GM12878 (cell line): Measurements from ENCODE around the gene ZNF423. TPM values are rescaled to one million over a fixed set of nuclear protein-coding genes. Genes with fewer than 3 reads are reported as not detected.

ENCODE experiments used
- ATAC-seq: fragments of 200-7000 bp; cut with Tn5 transposase; 3 replicates; pipeline ENCODE4 v1.9.1; 2020; ENCODE audit warnings: mild to moderate bottlenecking, moderate library complexity
- BruUV-seq: library from RNA; stranded (reverse); fragments of 400-500 nt; replicated peaks from 2 replicates; lab custom pipeline; 2021; lab: Mats Ljungman, UMichigan
- CTCF ChIA-PET: fragments of 300-600 bp; sonication (Branson Sonifier 250); formaldehyde crosslinking; extraction: SDS; loops from one replicate; lab custom pipeline; 2021; ENCODE audit warnings: inconsistent platforms; lab: Yijun Ruan, JAX
- POLR2A ChIA-PET: fragments of 350-600 bp; formaldehyde crosslinking; extraction: SDS; loops from one replicate; lab custom pipeline; 2021; ENCODE audit warnings: inconsistent platforms; lab: Charles Lee
- RAD21 ChIA-PET: fragments of 300-600 bp; sonication (Branson Sonifier 250); formaldehyde crosslinking; loops from one replicate; lab custom pipeline; 2023; ENCODE audit warnings: antibody characterized with exemption; ENCODE audit not compliant: unreplicated experiment; lab: Charles Lee
- SMC1A ChIA-PET: fragments of 300-600 bp; sonication (Branson Sonifier 250); formaldehyde crosslinking; loops from one replicate; lab custom pipeline; 2023; ENCODE audit not compliant: unreplicated experiment, uncharacterized antibody; lab: Charles Lee
- DNase-seq: peaks from one replicate; pipeline ENCODE4 v3.0.0-alpha.2; 2011; ENCODE audit warnings: low read depth, low spot score
- FAIRE-seq: peaks from 3 replicates; lab custom pipeline; 2011; peaks lifted over from hg19 to GRCh38; lab: Jason Lieb, UNC
- H2AFZ ChIP-seq: 2 replicates; pipeline ENCODE4 v1.6.0; 2011; ENCODE audit warnings: low read depth, low read length, control low read depth; ENCODE audit not compliant: control insufficient read depth
- H3K27ac ChIP-seq: 2 replicates; pipeline ENCODE4 v1.5.1; 2011; ENCODE audit warnings: control low read depth; ENCODE audit not compliant: control insufficient read depth, insufficient read depth
- H3K27me3 ChIP-seq, 2 experiments: replicated peaks in 1 of 2; 2 replicates each; pipeline versions ENCODE4 v1.6.0 to v1.6.1; 2011; ENCODE audit warnings: low read length in 1 of 2; ENCODE audit not compliant: control insufficient read depth in 2 of 2, insufficient read depth in 2 of 2
- H3K36me3 ChIP-seq, 2 experiments: 2 replicates each; pipeline ENCODE4 v1.5.1; 2011; ENCODE audit warnings: low read length in 1 of 2; ENCODE audit not compliant: control insufficient read depth in 2 of 2, insufficient read depth in 2 of 2
- H3K4me1 ChIP-seq: 2 replicates; pipeline ENCODE4 v1.6.1; 2011; ENCODE audit warnings: mild to moderate bottlenecking, low read length, moderate library complexity, mixed read lengths; ENCODE audit not compliant: control insufficient read depth, insufficient read depth
- H3K4me2 ChIP-seq: 2 replicates; pipeline ENCODE4 v1.6.0; 2011; ENCODE audit warnings: control low read depth; ENCODE audit not compliant: control insufficient read depth, insufficient read depth
- H3K4me3 ChIP-seq: fragments of 200-600 bp; sonication (generic); 2 replicates; pipeline ENCODE4 v1.5.1; 2016
- H3K79me2 ChIP-seq: 2 replicates; pipeline ENCODE4 v1.6.0; 2011; ENCODE audit warnings: low read length; ENCODE audit not compliant: control insufficient read depth, insufficient read depth
- H3K9ac ChIP-seq: 2 replicates; pipeline ENCODE4 v1.8.0; 2011; ENCODE audit warnings: low read length, control low read depth, mixed read lengths; ENCODE audit not compliant: control insufficient read depth, insufficient read depth
- H3K9me3 ChIP-seq: replicated peaks from 3 replicates; pipeline ENCODE4 v1.5.1; 2011; ENCODE audit warnings: mild to moderate bottlenecking, low read length; ENCODE audit not compliant: control insufficient read depth, insufficient read depth
- H4K20me1 ChIP-seq: 2 replicates; pipeline ENCODE4 v1.6.0; 2011; ENCODE audit not compliant: control insufficient read depth, insufficient read depth
- CBX5 ChIP-seq: sonication (generic); IDR thresholded peaks from 2 replicates; pipeline ENCODE4 v1.6.1; 2016; ENCODE audit warnings: low read depth, moderate library complexity, mild to moderate bottlenecking, inconsistent platforms
- CREB1 ChIP-seq: IDR thresholded peaks from 2 replicates; pipeline ENCODE4 v1.6.1; 2012; ENCODE audit warnings: low read depth, mild to moderate bottlenecking, inconsistent platforms
- CREM ChIP-seq: IDR thresholded peaks from 2 replicates; pipeline ENCODE4 v1.6.1; 2014; ENCODE audit warnings: antibody characterized with exemption, low read depth
- KAT2A ChIP-seq: conservative IDR thresholded peaks from 2 replicates; pipeline ENCODE4 v1.6.1; 2011; ENCODE audit warnings: low read depth, low read length; ENCODE audit not compliant: control insufficient read depth
- NFXL1 ChIP-seq: fragments of 450-650 bp; IDR thresholded peaks from 2 replicates; pipeline ENCODE4 v1.6.1; 2017; ENCODE audit warnings: antibody characterized with exemption, mild to moderate bottlenecking, borderline replicate concordance
- RELB ChIP-seq: fragments of 450-650 bp; IDR thresholded peaks from 2 replicates; pipeline ENCODE4 v1.6.1; 2017; ENCODE audit warnings: low read depth, mild to moderate bottlenecking, moderate library complexity
- SIN3A ChIP-seq: IDR thresholded peaks from 2 replicates; pipeline ENCODE4 v1.6.1; 2012; ENCODE audit warnings: low read depth, low read length, improper control_type of control experiment
- SIX5 ChIP-seq: IDR thresholded peaks from 2 replicates; pipeline ENCODE4 v1.6.1; 2011; ENCODE audit warnings: mild to moderate bottlenecking, low read depth, low read length, moderate library complexity; ENCODE audit not compliant: severe bottlenecking
- YY1 ChIP-seq: IDR thresholded peaks from 2 replicates; pipeline ENCODE4 v1.6.1; 2011; ENCODE audit warnings: low read depth, mild to moderate bottlenecking, low read length
- ZBED1 ChIP-seq: IDR thresholded peaks from 2 replicates; pipeline ENCODE4 v1.6.1; 2016; ENCODE audit warnings: borderline replicate concordance
- ZNF217 ChIP-seq: fragments of 450-650 bp; IDR thresholded peaks from 2 replicates; pipeline ENCODE4 v1.6.1; 2017; ENCODE audit warnings: antibody characterized with exemption, mild to moderate bottlenecking
- ZNF274 ChIP-seq: IDR thresholded peaks from one replicate; pipeline ENCODE4 v1.8.0; 2011; ENCODE audit not compliant: insufficient read length, insufficient read depth
- ZSCAN29 ChIP-seq: fragments of 450-650 bp; IDR thresholded peaks from 2 replicates; pipeline ENCODE4 v1.6.1; 2017; ENCODE audit warnings: mild to moderate bottlenecking, moderate library complexity
- WGBS: methylation state at CpG from one replicate; pipeline ENCODE4 v1.1.6; 2016; ENCODE audit warnings: low lambda C conversion rate; ENCODE audit not compliant: insufficient replicate concordance, insufficient coverage; ENCODE audit errors: missing lambda C conversion rate; 5-methylcytosine and 5-hydroxymethylcytosine counted together
- in situ Hi-C: fragments of 300-500 bp; cut with MboI; formaldehyde crosslinking; loops from 9 replicates; pipeline ENCODE4 v1.14.3; 2018; ENCODE audit warnings: mixed read lengths
- intact Hi-C: fragments of 100-400 bp; cut with micrococcal nuclease; formaldehyde crosslinking; loops from one replicate; pipeline ENCODE4 v1.14.2; 2022; ENCODE audit not compliant: unreplicated experiment
- polyA plus RNA-seq, 11 experiments: library from polyadenylated mRNA; depleted of rRNA in 4 of 11; unstranded in 6 of 11; stranded (reverse) in 5 of 11; fragments of >200 nt; fragmentation: Nextera tagmentation in 4 of 11; fragmentation: Illumina TruSeq in 1 of 11; extraction: Ambion mirVana in 4 of 11; extraction: Trizol in 1 of 11; gene quantifications; 1 replicate in 1 of 11; 2 replicates in 10 of 11; pipeline versions ENCODE4 v1.2.1 to v1.2.3, GENCODE V29; 2011 to 2016; ENCODE audit warnings: inconsistent platforms in 2 of 11, missing spikeins in 2 of 11, low read depth in 1 of 11
- total RNA-seq, 4 experiments: library from RNA; depleted of rRNA in 3 of 4; stranded (reverse); fragments of >200 nt in 3 of 4; fragmentation: Illumina TruSeq in 1 of 4; extraction: Trizol in 1 of 4; gene quantifications; 2 replicates each; pipeline versions ENCODE4 v1.2.1 to v1.2.3, GENCODE V29; 2013 to 2021
- TF ChIP-seq, protein P1 (sequence below): IDR thresholded peaks from 2 replicates; pipeline ENCODE4 v1.6.1; 2012; ENCODE audit warnings: low read depth, low read length, improper control_type of control experiment

Gene ZNF423
- total and polyA plus RNA-seq, 10 of the 15 experiments (the other 5 are each of a cell fraction or from before 2014, with no cell fraction given): 0.03 to 0.64 (median 0.10) TPM

- intact Hi-C loops: loop anchor here (5.0 kb wide), 1 partner anchor 36 kb away; no protein-coding TSS in a partner anchor
Observed at GRCh38 chr16:49556249-49556605, 299.7 kb downstream of the ZNF423 start.

GRCh38 chr16:49554681-49555080 is 301.2 kb downstream of the ZNF423 start:
- no peak for FAIRE-seq
- ChIA-PET RAD21 (no interaction called here), SMC1A (no interaction called here), POLR2A (no interaction called here), CTCF (interaction anchor here (1.0 to 1.1 kb wide), 2 partner anchors 21 to 38 kb away, joined by 3 read pairs; no protein-coding TSS in a partner anchor)
- Histone ChIP-seq H3K36me3 (no peaks in the 10 kb centered on the region), H2AFZ (no peak overlapping the region), H3K9me3 (no peaks in the 10 kb centered on the region; the same call in 2 of the 3 replicates), H4K20me1 (no peaks in the 10 kb centered on the region), H3K4me2 (no peak overlapping the region), H3K9ac (no peak overlapping the region), H3K27me3 (no peaks in the 10 kb centered on the region), H3K27ac (no peak overlapping the region), H3K4me3 (no peak overlapping the region), H3K79me2 (no peaks in the 10 kb centered on the region), H3K4me1 (0 out of 2 replicates have a peak, but pooled peaks cover 5% of the 10 kb centered on the region)
- in situ Hi-C loops: loop anchor here (5.0 kb wide), 1 partner anchor 52 kb away; no protein-coding TSS in a partner anchor
- no peak for DNase-seq
- 18% methylated on average over 3 of the region's 3 CpGs for WGBS
- ATAC-seq: no peak
- BruUV-seq: no TSS peak
- intact Hi-C loops: loop anchor here (5.0 kb wide), 1 partner anchor 38 kb away; no protein-coding TSS in a partner anchor
- TF ChIP-seq, protein P1, sequence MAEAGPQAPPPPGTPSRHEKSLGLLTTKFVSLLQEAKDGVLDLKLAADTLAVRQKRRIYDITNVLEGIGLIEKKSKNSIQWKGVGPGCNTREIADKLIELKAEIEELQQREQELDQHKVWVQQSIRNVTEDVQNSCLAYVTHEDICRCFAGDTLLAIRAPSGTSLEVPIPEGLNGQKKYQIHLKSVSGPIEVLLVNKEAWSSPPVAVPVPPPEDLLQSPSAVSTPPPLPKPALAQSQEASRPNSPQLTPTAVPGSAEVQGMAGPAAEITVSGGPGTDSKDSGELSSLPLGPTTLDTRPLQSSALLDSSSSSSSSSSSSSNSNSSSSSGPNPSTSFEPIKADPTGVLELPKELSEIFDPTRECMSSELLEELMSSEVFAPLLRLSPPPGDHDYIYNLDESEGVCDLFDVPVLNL: no peak
- TF ChIP-seq CBX5 (no peak), KAT2A (no peak), NFXL1 (no peak), RELB (no peak), ZNF274 (no peak), ZNF217 (no peak), CREB1 (no peak), YY1 (no peak), CREM (no peak)

More at GRCh38 chr16:49556249-49556605, 299.7 kb downstream of the ZNF423 start:
- TF ChIP-seq SIN3A: no peak
- TF ChIP-seq ZSCAN29: no peak
- TF ChIP-seq ZBED1: no peak
- no peak for TF ChIP-seq SIX5
- Histone ChIP-seq H3K79me2 (no peaks in the 10 kb centered on the region), H3K27me3 (no peaks in the 10 kb centered on the region), H3K9ac (no peak overlapping the region), H3K4me3 (no peak overlapping the region), H4K20me1 (no peaks in the 10 kb centered on the region), H2AFZ (no peak overlapping the region), H3K36me3 (no peaks in the 10 kb centered on the region), H3K4me2 (no peak overlapping the region), H3K27ac (no peak overlapping the region), H3K9me3 (no peaks in the 10 kb centered on the region; the same call in 2 of the 3 replicates), H3K4me1 (0 out of 2 replicates have a peak, but pooled peaks cover 5% of the 10 kb centered on the region)
- ATAC-seq: no peak
- ChIA-PET SMC1A (no interaction called here), CTCF (interaction anchor here (0.9 to 1.3 kb wide), 2 partner anchors 14 to 24 kb away, joined by 3 read pairs; no protein-coding TSS in a partner anchor), RAD21 (no interaction called here), POLR2A (no interaction called here)
- no peak for FAIRE-seq
- in situ Hi-C loops: no loop called here
- 24% methylated on average over 4 of the region's 4 CpGs for WGBS
- no peak for DNase-seq
- BruUV-seq: no TSS peak
